Activated naive CD8-positive, alpha-beta T cell (primary cell): ENCODE data around the gene ESYT1.
"Not testable (repeated sequence)": the region's sequence is repeated elsewhere in the genome, so short reads cannot be mapped to it uniquely, and the experiment has no call there.

Experiments
- H3K27ac Mint-ChIP-seq: one replicate; pipeline ENCODE4 v1.8.0; 2021; ENCODE audit warnings: mixed read lengths
- H3K27me3 Mint-ChIP-seq: one replicate; pipeline ENCODE4 v1.8.0; 2021; ENCODE audit warnings: mixed read lengths
- H3K36me3 Mint-ChIP-seq: one replicate; pipeline ENCODE4 v1.8.0; 2021; ENCODE audit warnings: mixed read lengths
- H3K4me1 Mint-ChIP-seq: one replicate; pipeline ENCODE4 v1.8.0; 2021; ENCODE audit warnings: low read depth, mixed read lengths
- H3K4me3 Mint-ChIP-seq: one replicate; pipeline ENCODE4 v1.8.0; 2021; ENCODE audit warnings: mild to moderate bottlenecking, mixed read lengths
- H3K9me3 Mint-ChIP-seq: one replicate; pipeline ENCODE4 v1.8.0; 2021; ENCODE audit warnings: low read depth, mixed read lengths

Gene ESYT1

GRCh38 chr12:56154246-56154771, 26.2 kb downstream of the ESYT1 start:
- H3K9me3 Mint-ChIP-seq: no peaks in the 10 kb centered on the region
- H3K4me3 Mint-ChIP-seq: no peak overlapping the region
- H3K36me3 Mint-ChIP-seq: peaks cover 4% of the 10 kb centered on the region
- no peak overlapping the region for H3K27ac Mint-ChIP-seq
- H3K4me1 Mint-ChIP-seq: peaks cover 39% of the 10 kb centered on the region
- H3K27me3 Mint-ChIP-seq: no peaks in the 10 kb centered on the region

GRCh38 chr12:56154818-56155217, 26.8 kb downstream of the ESYT1 start:
- peaks cover 7% of the 10 kb centered on the region for H3K36me3 Mint-ChIP-seq
- H3K4me1 Mint-ChIP-seq: peaks cover 44% of the 10 kb centered on the region
- H3K27me3 Mint-ChIP-seq: no peaks in the 10 kb centered on the region
- no peak overlapping the region for H3K4me3 Mint-ChIP-seq
- peak overlapping the region; percentile 66 for H3K27ac Mint-ChIP-seq
- H3K9me3 Mint-ChIP-seq: no peaks in the 10 kb centered on the region

GRCh38 chr12:56155256-56155845, 27.3 kb downstream of the ESYT1 start:
- Mint-ChIP-seq H3K36me3 (peaks cover 12% of the 10 kb centered on the region), H3K4me3 (peak overlapping the region; percentile 33), H3K27me3 (no peaks in the 10 kb centered on the region), H3K27ac (no peak overlapping the region), H3K4me1 (peaks cover 46% of the 10 kb centered on the region), H3K9me3 (no peaks in the 10 kb centered on the region)

GRCh38 chr12:56156464-56157200, 28.6 kb downstream of the ESYT1 start:
- H3K27ac Mint-ChIP-seq: peak overlapping the region; percentile 90
- H3K4me1 Mint-ChIP-seq: peaks cover 48% of the 10 kb centered on the region
- not testable (repeated sequence) for H3K9me3 Mint-ChIP-seq, H3K27me3 Mint-ChIP-seq
- peaks cover 18% of the 10 kb centered on the region for H3K36me3 Mint-ChIP-seq
- H3K4me3 Mint-ChIP-seq: peak overlapping the region; percentile 98

GRCh38 chr12:56157201-56158028, 29.3 kb downstream of the ESYT1 start:
- peaks cover 18% of the 10 kb centered on the region for H3K36me3 Mint-ChIP-seq
- H3K4me1 Mint-ChIP-seq: peaks cover 46% of the 10 kb centered on the region
- no peaks in the 10 kb centered on the region for H3K27me3 Mint-ChIP-seq
- H3K27ac Mint-ChIP-seq: peak overlapping the region; percentile 90
- H3K4me3 Mint-ChIP-seq: peak overlapping the region; percentile 98
- no peaks in the 10 kb centered on the region for H3K9me3 Mint-ChIP-seq

- no peaks in the 10 kb centered on the region for H3K9me3 Mint-ChIP-seq
- H3K36me3 Mint-ChIP-seq: peaks cover 18% of the 10 kb centered on the region
- H3K27me3 Mint-ChIP-seq: no peaks in the 10 kb centered on the region
- H3K27ac Mint-ChIP-seq: peak within 1 kb of the TSS; percentile 97
- peaks cover 42% of the 10 kb centered on the region for H3K4me1 Mint-ChIP-seq
- peak within 1 kb of the TSS; percentile 98 for H3K4me3 Mint-ChIP-seq
These were observed 30.2 kb downstream of the ESYT1 start, which contains the start of gene MYL6 for GRCh38 chr12:56158029-56158925. Gene MYL6, plus strand, starts transcription at chr12:56158359. Its CDS starts 43 bp downstream, at chr12:56158402.

GRCh38 chr12:56158926-56159461, 30.9 kb downstream of the ESYT1 start:
- H3K27me3 Mint-ChIP-seq: no peaks in the 10 kb centered on the region
- no peaks in the 10 kb centered on the region for H3K9me3 Mint-ChIP-seq
- H3K36me3 Mint-ChIP-seq: peaks cover 18% of the 10 kb centered on the region
- H3K4me1 Mint-ChIP-seq: peaks cover 42% of the 10 kb centered on the region
- H3K27ac Mint-ChIP-seq: peak overlapping the region; percentile 97
- H3K4me3 Mint-ChIP-seq: peak overlapping the region; percentile 98

GRCh38 chr12:56159482-56160192, 31.6 kb downstream of the ESYT1 start:
- Mint-ChIP-seq H3K36me3 (peaks cover 18% of the 10 kb centered on the region), H3K4me3 (peak overlapping the region; percentile 98), H3K4me1 (peaks cover 42% of the 10 kb centered on the region), H3K9me3 (no peaks in the 10 kb centered on the region), H3K27ac (peak overlapping the region; percentile 97), H3K27me3 (no peaks in the 10 kb centered on the region)

GRCh38 chr12:56160193-56160763, 32.2 kb downstream of the ESYT1 start:
- Mint-ChIP-seq H3K9me3 (no peaks in the 10 kb centered on the region), H3K27ac (peak overlapping the region; percentile 97), H3K4me1 (peaks cover 42% of the 10 kb centered on the region), H3K36me3 (peaks cover 18% of the 10 kb centered on the region), H3K27me3 (no peaks in the 10 kb centered on the region), H3K4me3 (peak overlapping the region; percentile 98)

GRCh38 chr12:56160894-56161689, 33.0 kb downstream of the ESYT1 start:
- Mint-ChIP-seq H3K27me3 (no peaks in the 10 kb centered on the region), H3K36me3 (peaks cover 18% of the 10 kb centered on the region), H3K4me3 (peak overlapping the region; percentile 98), H3K27ac (peak overlapping the region; percentile 97), H3K9me3 (no peaks in the 10 kb centered on the region), H3K4me1 (peaks cover 37% of the 10 kb centered on the region)

- Mint-ChIP-seq H3K36me3 (peaks cover 18% of the 10 kb centered on the region), H3K4me1 (peaks cover 37% of the 10 kb centered on the region), H3K27ac (peak overlapping the region; percentile 81), H3K9me3 (no peaks in the 10 kb centered on the region), H3K27me3 (no peaks in the 10 kb centered on the region), H3K4me3 (peak overlapping the region; percentile 98)
These were observed 33.8 kb downstream of the ESYT1 start for GRCh38 chr12:56161690-56162351.
